HepG2 (cell line): ENCODE results near the gene CHCHD6. TPM values are rescaled to one million over a fixed set of nuclear protein-coding genes. Genes with fewer than 3 reads are reported as not detected.

Experiments
- AHDC1 ChIP-seq: sonication (generic); formaldehyde crosslinking; IDR thresholded peaks from 2 replicates; pipeline ENCODE4 v1.5.1; 2020; ENCODE audit warnings: mild to moderate bottlenecking, missing genetic modification reagents, borderline replicate concordance
- CTCF ChIP-seq: sonication (generic); formaldehyde crosslinking; IDR thresholded peaks from 2 replicates; pipeline ENCODE4 v1.5.0; 2020; ENCODE audit warnings: mild to moderate bottlenecking, missing genetic modification reagents, moderate library complexity
- HINFP ChIP-seq: sonication (generic); formaldehyde crosslinking; IDR thresholded peaks from 2 replicates; pipeline ENCODE4 v1.4.0; 2020; ENCODE audit warnings: low read depth, mild to moderate bottlenecking, missing genetic modification reagents
- HMG20A ChIP-seq: IDR thresholded peaks from 2 replicates; pipeline ENCODE4 v1.6.1; 2016; ENCODE audit warnings: borderline replicate concordance
- PREB ChIP-seq: sonication (generic); formaldehyde crosslinking; IDR thresholded peaks from 2 replicates; pipeline ENCODE4 v1.4.0; 2020; ENCODE audit warnings: missing genetic modification reagents
- SUZ12 ChIP-seq: fragments of 150-350 bp; IDR thresholded peaks from 2 replicates; pipeline ENCODE4 v1.6.1; 2014; ENCODE audit warnings: low read depth, low read length
- ZBTB43 ChIP-seq: sonication (generic); formaldehyde crosslinking; conservative IDR thresholded peaks from 2 replicates; pipeline ENCODE4 v1.4.0; 2020; ENCODE audit warnings: missing genetic modification reagents
- ZNF331 ChIP-seq: sonication (generic); formaldehyde crosslinking; IDR thresholded peaks from 2 replicates; pipeline ENCODE4 v1.4.0; 2020; ENCODE audit warnings: missing genetic modification reagents
- ZNF33B ChIP-seq: sonication (generic); formaldehyde crosslinking; IDR thresholded peaks from 2 replicates; pipeline ENCODE4 v1.5.1; 2020; ENCODE audit warnings: mild to moderate bottlenecking, missing genetic modification reagents
- ZNF367 ChIP-seq: sonication (generic); formaldehyde crosslinking; IDR thresholded peaks from 2 replicates; pipeline ENCODE4 v1.4.0; 2020; ENCODE audit warnings: missing genetic modification reagents, borderline replicate concordance
- ZNF570 ChIP-seq: sonication (generic); formaldehyde crosslinking; IDR thresholded peaks from 2 replicates; pipeline ENCODE4 v1.4.0; 2020; ENCODE audit warnings: mild to moderate bottlenecking, missing genetic modification reagents, borderline replicate concordance
- ZNF713 ChIP-seq: sonication (generic); formaldehyde crosslinking; IDR thresholded peaks from 2 replicates; pipeline ENCODE4 v1.4.0; 2020; ENCODE audit warnings: mild to moderate bottlenecking, missing genetic modification reagents
- ZNF747 ChIP-seq: sonication (generic); formaldehyde crosslinking; IDR thresholded peaks from 2 replicates; pipeline ENCODE4 v1.8.1; 2023; ENCODE audit warnings: missing genetic modification reagents, mild to moderate bottlenecking, borderline replicate concordance
- ZNF777 ChIP-seq: sonication (generic); formaldehyde crosslinking; IDR thresholded peaks from 2 replicates; pipeline ENCODE4 v1.4.0; 2020; ENCODE audit warnings: missing genetic modification reagents
- ZNF784 ChIP-seq: sonication (generic); formaldehyde crosslinking; IDR thresholded peaks from 2 replicates; pipeline ENCODE4 v1.5.1; 2020; ENCODE audit warnings: missing genetic modification reagents, mild to moderate bottlenecking, borderline replicate concordance
- ZSCAN12 ChIP-seq: sonication (generic); formaldehyde crosslinking; IDR thresholded peaks from 2 replicates; pipeline ENCODE4 v1.9.0; 2021; ENCODE audit warnings: mild to moderate bottlenecking, missing genetic modification reagents
- polyA plus RNA-seq, 8 experiments: library from polyadenylated mRNA; depleted of rRNA in 3 of 8; stranded (reverse) in 7 of 8; unstranded in 1 of 8; fragments of >200 nt; fragmentation: Illumina TruSeq in 4 of 8; extraction: Trizol in 4 of 8; gene quantifications; 2 replicates each; pipeline versions ENCODE4 v1.2.1 to v1.2.3, GENCODE V29; 2011 to 2016; ENCODE audit warnings: low read depth in 4 of 8, missing spikeins in 1 of 8, mixed read lengths in 1 of 8; ENCODE audit not compliant: insufficient read depth in 1 of 8
- total RNA-seq, 5 experiments: library from RNA; depleted of rRNA; stranded (reverse); fragments of >200 nt; fragmentation: Illumina TruSeq; extraction: Trizol; gene quantifications; 2 replicates each; pipeline ENCODE4 v1.2.3, GENCODE V29; 2016; ENCODE audit warnings: low read depth in 1 of 5

Gene CHCHD6
- total and polyA plus RNA-seq, 2 of the 13 experiments (the other 11 are each of a cell fraction or from before 2014, with no cell fraction given), result 20.3 to 20.8 TPM

- TF ChIP-seq AHDC1 (CRISPR knock-in tag) (no peak), CTCF (CRISPR knock-in tag) (peak; percentile 26; the same call in 1 of the 2 replicates), ZNF33B (CRISPR knock-in tag) (no peak), ZNF331 (CRISPR knock-in tag) (no peak), ZNF367 (CRISPR knock-in tag) (no peak), ZNF784 (no peak), ZNF747 (CRISPR knock-in tag) (no peak), HMG20A (no peak), ZNF713 (CRISPR knock-in tag) (no peak), HINFP (CRISPR knock-in tag) (no peak), ZBTB43 (CRISPR knock-in tag) (no peak), SUZ12 (no peak), PREB (CRISPR knock-in tag) (no peak), ZSCAN12 (CRISPR knock-in tag) (no peak), ZNF777 (CRISPR knock-in tag) (peak; percentile 60), ZNF570 (CRISPR knock-in tag) (no peak)
Observed at GRCh38 chr3:126753191-126754160, 49.4 kb downstream of the CHCHD6 start (continued).
